ENCODE results near the gene ANOS1.
"Not testable (repeated sequence)": the region's sequence is repeated elsewhere in the genome, so short reads cannot be mapped to it uniquely, and the experiment has no call there.

ANOS1 gene

DNA sequence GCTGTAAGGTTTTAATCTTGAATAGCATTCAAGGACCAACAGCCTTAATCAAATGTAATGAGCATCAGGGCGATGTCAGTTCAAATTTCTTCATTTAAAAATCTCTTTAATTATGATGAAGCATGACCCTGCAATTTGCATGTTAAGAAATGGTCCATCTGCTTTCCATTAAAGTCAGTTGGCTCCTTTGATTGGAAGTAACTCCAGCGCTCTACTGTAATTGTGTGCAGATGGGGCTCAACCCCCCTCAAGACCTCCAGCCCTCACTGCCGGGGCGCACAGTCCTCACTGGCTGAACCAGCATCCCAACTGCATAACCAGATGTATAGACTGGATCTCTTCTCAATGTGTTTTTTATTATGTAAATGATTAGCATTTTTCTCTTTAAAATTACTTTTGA lies 140.4 kb downstream of the ANOS1 start:
- DNase-seq = no peak

DNA sequence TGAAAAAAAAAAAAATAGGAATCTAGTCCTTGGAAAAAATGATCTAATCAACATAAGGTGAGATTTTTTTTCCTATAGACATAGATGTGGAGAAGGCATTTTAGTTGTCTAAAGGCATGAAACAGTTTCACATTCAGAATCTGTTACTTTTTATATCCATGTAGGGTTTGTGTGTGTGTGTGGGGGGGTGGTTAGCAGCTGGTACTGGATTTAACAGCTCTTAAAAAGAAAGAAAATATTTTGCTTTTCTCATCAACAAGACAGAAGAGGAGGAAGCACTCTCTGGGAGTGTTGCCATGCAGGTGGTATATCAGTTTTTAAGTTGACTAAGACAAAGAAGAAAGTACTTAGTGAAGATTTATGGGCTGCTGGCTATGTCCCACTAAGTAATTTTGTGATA lies 145.0 kb downstream of the ANOS1 start:
- DNase-seq = no peak

GRCh38 chrX:8579602-8580001 lies 152.3 kb downstream of the ANOS1 start:
- no peak for DNase-seq

DNA sequence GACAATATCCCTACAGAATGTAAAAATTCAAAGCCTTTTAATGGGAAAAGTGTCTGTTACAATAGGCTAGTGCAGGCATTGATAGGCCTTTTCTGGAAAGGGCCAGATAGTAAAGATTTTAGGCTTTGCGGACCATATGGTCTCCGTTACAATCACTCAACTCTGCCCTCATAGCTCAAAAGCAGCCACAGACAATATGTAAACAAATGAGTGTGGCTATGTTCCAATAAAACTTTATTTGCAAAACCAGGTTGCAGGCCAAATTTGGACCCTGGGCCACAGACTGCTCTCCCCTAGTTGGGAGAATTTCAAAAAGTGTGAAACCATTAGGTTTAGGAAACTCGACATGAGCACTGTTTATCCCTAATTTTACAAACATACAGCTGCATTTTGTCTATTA lies 155.1 kb downstream of the ANOS1 start:
- no peak for DNase-seq

DNA sequence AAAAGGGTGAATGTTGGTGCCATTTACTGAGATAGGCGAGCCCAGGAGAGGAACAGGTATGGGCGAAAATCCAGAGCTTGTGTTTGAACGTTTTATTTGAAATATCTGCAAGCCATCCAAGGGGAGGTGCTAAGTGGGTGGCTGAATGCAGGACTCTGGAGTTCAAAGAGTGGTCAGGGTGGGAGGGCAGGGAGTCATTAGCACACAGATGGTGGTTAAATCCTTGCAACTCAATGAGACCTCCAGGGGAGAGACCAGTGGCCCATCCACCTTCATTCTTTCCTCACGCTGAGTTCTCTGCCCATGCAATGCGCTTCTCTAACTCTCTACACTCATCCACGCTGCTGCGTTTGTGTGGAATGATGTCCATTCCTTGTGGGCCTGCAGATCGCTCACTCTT lies 166.2 kb downstream of the ANOS1 start:
- no peak for DNase-seq

- DNase-seq = no peak
Measured at GRCh38 chrX:8548446-8548845, 183.5 kb downstream of the ANOS1 start.

DNA sequence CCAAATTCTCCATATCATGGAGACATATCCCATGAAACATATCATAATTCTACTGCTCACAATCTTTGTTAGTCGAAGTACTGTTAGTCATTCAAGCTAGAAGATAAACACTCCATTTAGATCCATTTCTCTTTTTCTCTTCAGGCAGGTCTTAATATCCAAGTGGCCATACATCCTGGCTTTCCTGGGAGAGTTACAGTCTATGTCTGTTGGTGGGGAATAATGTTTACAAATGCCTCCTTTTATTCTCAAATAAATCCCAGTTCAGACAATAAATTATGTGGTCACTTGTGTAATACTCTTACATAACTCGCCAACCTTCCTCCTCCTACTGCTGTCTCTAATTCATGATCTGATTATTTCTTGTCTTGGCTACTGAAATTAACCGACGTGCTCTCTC lies 185.2 kb downstream of the ANOS1 start:
- no peak for DNase-seq

GRCh38 chrX:8520791-8521190 lies 211.1 kb downstream of the ANOS1 start:
- no peak for DNase-seq

GRCh38 chrX:8520178-8520577 lies 211.8 kb downstream of the ANOS1 start:
- DNase-seq = no peak

DNA sequence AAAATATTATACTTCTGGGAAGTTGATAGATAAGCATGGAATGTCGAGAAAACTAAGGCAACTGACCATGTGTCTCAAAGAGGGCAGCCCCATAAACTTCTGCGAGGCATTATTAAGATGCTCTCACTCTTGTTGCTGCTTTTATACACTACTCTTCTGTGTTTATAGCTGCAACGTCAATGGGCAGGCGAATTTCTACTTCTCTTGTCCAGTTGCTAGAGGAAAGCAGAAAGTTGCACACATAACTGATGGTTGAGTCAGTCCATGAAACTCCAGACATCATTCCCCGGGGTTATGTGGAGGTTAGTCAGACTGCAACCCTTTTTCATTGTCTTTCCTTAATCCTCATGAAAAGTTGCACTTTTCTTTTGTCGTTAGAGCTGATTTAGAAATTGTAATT lies 227.5 kb downstream of the ANOS1 start:
- DNase-seq = no peak

DNA sequence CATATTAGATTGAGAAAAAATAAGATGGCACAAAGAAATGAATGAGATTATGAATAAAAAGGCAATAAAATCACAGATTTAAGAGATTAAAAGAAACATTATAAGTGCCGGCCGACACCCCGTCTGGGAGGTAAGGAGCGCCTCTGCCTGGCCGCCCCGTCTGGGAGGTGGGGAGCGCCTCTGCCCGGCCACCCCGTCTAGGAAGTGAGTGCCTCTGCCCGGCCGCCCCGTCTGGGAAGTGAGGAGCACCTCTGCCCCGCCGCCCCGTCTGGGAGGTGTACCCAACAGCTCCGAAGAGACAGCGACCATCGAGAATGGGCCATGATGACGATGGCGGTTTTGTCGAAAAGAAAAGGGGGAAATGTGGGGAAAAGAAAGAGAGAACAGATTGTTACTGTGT lies 229.8 kb downstream of the ANOS1 start:
- not testable (repeated sequence) for DNase-seq

GRCh38 chrX:8500203-8500602 lies 231.7 kb downstream of the ANOS1 start:
- no peak for DNase-seq

DNA sequence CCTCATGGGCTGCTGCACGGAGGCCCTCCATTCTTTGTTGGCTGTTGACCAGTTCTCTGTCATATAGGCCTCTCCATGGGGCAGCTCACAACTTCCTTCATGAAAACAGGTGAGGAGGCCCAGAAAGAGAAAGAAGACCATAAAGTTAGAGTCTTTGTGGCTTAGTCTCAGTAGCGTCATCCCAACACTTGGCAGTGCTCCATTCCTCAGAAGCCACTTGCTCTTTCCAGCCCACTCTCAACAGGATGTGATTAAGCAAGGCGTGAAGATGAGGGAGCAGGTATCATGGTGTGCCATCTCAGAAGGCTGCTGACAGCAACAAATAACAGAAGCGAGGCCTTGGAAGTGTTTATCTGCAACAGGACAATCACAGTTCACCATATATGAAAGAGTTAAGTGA lies 236.9 kb downstream of the ANOS1 start:
- DNase-seq = not testable (repeated sequence)

GRCh38 chrX:8484360-8484949 lies 247.5 kb downstream of the ANOS1 start:
- DNase-seq = no peak

Measured in midbrain (tissue), 1 donor.